GM18858 (cell line): ENCODE results near the gene IFT80.
"Not testable (repeated sequence)": the region's sequence is repeated elsewhere in the genome, so short reads cannot be mapped to it uniquely, and the experiment has no call there.

Source experiments
- ATAC-seq: cut with Tn5 transposase; IDR thresholded peaks from one replicate; pipeline ENCODE4 v1.9.1; 2021; ENCODE audit not compliant: unreplicated experiment

Gene IFT80

DNA sequence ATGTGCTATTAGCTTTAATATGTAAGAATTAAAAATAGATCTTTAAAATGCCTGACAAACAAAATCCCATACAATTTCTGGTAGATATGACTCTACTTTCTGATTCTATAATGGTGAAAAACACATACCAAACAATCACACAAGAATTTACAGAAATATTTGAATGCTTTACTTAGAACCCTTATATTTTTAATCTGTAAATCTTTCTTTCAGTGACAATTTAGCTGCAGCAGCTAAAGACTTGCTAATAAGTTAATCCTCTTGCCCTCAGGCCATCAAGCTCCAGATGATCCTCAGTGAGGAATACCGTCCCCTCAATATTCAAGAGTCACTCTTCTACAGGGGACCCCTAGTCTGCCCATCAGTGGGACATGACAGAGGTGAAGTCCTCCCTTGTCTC, 118.2 kb downstream of the IFT80 start:
- ATAC-seq: no peak

DNA sequence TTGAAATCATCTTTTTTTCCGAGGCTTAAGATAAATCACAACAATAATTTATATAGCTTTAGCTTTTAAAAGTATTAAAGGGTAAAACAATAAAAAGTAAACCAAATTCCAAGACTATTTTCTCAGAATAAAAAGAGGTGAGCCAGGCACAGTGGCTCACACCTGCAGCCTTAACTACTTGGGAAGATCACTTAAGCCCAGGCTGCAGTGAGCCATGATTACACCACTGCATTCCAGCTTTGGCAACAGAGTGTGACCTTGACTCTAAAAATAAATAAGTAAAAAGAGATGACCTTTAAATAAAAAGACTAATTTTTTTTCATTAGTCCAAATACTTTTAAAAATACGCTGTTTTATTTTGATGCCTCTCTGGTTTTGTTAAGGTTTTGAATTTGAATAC, 119.4 kb downstream of the IFT80 start:
- ATAC-seq: no peak

DNA sequence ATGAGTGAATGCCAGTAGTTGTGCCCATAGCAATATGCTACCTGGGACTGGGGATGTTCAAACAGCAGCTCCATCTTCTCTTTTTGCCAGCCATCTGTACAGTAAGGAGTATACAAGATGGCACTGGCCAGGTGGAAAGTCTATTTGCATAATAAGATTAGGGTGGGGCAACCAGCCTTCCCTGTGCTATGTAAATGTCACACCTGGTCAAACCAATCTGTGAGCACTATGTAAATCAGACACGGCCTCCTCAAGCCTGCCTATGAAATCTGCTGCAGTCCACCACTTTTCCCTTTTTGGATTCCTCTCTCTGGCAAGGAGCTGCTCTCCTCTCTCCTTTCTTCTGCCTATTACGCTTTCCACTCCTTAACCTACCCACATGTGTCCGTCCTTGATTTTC, 120.8 kb downstream of the IFT80 start:
- ATAC-seq: no peak

DNA sequence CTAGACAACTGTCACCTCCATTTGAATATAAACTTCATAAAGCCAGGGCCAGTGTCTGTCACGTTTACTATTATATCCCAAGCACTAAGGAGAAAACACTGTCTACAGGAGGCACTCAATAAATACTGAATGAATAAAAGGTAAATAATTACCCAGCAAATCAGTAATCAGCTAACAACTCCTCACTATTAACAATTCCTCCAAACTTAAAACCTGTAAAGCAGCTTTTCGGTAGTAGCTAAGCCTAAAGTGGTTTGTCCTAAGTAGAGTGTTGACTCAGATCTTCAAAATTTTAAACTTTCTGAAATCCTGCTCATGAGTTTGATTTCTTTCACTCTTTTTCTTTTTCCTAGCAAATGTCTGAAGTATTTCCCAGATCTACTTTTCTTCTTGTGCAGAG, 133.9 kb downstream of the IFT80 start:
- no peak for ATAC-seq

DNA sequence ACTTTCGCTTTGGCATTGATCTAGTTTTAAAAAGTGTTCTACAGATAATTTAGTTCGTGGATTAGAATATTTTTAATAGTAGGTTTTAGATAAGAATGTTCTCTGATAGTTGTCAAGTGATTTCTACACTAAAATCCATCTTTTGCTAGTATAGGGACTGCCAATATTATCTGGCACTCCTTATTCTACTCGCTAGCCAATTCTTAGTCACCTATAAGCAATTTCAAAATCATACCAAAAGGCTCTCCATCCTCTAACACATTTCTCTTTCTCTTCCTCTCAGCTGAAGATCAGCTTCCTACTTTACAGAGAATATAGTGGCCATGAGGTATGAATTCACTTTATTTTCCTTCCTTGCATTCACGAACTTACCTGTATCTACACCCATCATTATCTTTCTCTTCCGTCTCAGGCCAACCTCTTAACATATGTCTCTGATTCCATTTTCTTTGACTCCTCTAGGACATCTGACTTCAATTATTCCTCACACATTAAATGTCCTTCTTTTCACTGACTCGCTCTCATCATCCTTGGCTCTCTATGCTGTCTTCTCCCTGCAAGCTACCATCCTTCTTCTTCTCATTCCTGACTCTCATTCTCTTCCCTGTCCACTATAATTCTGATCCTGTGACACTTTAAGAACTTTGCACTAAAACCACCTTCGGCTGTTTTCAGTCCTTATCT, 138.3 kb downstream of the IFT80 start:
- ATAC-seq: no peak

DNA sequence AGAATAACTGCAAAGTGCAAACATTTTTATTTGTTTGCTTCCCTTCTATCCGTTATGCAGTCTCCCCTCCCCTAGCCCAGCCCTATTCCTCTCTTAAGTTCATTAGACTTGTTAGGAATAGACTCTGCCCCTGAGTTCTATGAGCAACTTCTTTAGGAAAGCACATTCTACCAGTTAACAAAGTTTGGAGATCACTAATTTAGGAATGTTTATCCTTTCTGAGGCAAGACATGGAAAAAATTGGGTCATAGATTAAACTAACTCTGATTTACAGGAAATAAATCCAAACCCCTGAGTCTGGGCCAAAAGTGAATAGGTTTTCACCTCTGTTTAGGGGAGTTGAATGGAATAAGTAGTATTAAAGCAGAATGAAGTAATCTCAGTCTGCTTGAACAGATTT, 139.4 kb downstream of the IFT80 start:
- ATAC-seq: no peak

DNA sequence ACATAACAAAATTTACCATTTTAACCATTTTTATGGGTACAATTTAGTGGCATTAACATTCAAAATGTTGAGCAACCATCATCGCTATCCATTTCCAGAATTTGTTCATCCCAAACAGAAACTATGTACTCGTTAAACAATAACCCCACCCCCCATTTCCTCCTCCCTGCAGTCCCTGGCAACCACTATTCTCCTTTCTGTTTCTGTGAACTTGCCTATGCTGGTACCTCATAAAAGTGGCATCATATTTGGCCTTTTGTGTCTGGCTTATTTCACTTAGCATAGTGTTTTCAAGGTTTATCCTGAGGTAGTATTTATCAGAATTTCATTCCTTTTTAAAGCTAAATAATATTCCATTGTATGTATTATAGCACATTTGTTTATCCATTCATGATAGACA, 141.4 kb downstream of the IFT80 start:
- ATAC-seq: no peak

DNA sequence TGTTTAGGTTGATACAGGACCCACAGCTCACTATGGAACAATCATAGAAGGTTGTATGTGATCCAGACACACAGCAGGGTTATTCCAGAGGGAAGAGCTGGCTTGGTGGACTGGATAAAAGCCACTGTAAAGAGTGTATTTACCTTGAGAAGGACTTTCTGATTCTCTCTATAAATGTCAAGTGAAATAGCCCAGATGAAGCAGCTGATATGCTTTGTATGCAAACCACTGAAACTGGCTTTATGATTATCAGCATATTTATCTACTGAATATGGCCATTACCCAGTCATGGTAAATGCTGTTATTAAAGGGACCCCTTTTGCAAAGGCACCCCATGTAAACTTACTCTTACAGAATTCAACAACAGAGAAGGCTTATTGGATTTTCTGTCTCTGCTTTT, 145.7 kb downstream of the IFT80 start:
- ATAC-seq: no peak

DNA sequence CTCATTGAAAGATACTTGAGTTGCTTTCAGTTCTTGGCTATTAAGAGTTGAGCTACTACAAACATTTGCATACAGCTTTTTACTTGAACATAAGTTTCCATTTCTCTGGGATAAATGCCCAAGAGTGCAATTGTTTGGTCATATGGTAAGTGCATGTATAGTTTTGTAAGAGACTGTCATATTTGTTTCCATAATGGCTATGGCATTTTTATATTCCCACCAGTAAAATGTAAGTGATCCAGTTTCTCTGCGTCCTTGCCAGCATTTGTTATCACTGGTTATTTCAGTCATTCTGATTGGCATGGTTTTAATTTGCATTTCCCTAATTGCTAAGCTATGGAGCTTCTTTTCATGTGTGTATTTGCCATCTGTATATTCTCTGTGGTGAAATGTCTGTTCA, 151.3 kb downstream of the IFT80 start:
- no peak for ATAC-seq

DNA sequence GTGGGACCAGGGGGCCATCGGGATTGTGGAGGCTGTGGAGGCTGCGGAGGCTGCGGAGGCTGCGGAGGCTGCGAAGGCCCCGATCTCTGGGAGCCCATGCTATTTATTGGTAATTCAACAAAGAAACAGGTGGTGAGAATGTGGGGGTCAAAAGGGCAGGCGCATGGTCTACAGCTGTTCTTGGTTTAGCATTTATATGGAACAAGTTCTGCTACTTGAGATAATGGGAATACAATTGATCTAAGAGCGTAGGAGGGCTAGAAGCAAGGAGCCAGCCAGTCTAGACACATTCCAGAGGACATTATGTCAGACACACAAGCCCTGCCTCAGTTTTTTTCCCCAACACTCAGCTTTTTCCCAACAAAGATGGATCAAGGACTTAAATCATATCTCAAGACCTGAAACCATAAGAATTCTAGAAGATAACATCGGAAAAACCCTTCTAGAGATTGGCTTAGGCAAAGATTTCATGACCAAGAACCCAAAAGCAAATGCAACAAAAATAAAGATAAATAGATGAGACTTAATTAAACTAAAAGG, 153.7 kb downstream of the IFT80 start:
- ATAC-seq: no peak

DNA sequence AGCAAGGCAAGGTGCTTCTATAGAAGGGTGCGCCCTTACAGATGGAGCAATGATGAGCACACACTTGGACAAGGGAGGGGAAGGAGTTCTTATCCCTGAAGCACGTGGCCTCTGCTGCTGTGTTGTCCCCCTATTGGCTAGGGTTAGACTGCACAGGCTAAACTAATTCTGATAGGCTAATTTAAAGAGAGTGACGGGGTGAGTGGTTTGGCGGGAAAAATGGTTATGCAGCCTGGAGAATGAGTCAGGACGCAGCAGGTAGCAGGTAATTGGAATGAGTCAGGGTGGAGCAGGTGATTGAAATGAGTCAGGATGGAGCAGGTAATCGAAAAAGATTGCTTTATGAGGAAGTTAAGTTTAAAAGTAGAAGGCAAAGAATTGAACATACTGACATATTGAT, 158.3 kb downstream of the IFT80 start:
- not testable (repeated sequence) for ATAC-seq

DNA sequence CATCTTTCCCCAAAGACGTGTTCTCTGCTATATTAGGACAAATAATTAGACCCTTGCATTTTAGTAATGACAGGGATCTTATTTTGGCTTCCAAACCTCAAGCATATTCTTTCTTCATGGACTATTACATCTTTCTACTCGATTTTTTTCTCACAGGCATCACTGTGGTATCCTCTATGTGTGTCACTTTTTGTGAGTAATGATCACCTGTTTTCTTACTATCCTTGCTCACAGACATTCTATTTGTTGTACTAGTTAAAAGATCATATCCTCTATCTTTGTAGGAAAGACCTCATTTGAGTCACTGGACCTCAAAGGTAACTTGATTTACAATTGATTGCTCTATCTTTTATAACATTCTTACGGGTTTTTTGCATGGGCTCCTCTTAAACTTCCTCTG, 167.0 kb downstream of the IFT80 start:
- no peak for ATAC-seq

DNA sequence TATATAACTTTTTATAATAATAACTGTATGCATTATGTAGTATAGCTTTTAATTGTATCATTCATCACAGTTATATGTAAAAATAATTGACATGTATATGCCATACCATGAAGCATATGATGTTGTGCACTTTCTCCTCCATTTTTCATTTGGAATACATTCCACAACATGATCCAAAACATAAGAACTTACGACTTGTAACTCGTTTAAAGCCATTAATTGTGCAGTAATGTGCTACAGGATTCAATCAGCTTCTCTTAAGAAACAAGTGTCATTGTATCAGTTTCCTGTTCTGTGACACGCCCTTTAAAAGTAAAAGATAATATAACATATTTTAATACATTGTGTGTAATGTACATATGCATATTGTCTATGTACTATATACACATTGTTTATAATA, 171.6 kb downstream of the IFT80 start:
- ATAC-seq: no peak

DNA sequence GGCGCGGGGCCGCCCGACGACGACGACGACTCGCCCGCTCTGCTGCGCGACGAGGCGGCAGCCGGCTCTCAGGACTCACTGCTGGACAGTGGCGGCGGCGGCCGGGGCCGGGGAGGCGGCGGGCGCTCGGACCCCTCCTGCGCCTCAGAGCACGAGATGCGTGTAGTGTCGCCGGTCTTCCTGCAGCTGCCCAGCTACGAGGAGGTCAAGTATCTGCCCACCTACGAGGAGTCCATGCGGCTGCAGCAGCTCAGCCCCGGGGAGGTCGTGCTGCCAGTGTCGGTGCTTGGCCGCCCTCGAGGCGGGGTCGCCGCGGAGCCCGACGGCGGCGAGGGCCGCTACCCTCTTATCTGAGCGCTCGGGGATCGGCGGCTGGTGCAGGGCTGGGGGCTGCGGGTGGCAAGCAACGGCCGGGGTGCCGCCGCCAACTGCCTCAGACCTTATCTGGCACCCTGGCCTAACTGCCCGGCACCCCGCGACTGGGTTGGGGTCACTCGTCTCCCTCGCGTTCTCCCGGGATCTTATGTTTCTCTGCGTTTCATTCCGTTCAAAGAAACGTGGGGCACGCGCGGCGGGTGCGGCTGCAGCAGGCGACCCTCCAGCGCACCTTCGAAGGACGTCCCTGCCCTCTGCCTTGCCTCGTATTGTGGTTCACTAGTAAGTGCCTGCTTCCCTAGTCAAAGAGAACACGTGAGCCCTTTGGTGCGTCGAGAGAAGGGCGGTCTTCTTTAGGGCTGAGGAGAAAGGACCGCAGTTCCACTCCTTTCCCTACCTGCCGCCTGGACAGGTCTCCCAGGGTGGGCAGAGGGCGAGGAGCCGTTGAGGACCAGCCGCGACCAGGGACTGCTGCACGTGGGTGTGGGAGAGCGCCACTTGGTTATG, 172.8 kb downstream of the IFT80 start:
- ATAC-seq: peak; percentile 8

DNA sequence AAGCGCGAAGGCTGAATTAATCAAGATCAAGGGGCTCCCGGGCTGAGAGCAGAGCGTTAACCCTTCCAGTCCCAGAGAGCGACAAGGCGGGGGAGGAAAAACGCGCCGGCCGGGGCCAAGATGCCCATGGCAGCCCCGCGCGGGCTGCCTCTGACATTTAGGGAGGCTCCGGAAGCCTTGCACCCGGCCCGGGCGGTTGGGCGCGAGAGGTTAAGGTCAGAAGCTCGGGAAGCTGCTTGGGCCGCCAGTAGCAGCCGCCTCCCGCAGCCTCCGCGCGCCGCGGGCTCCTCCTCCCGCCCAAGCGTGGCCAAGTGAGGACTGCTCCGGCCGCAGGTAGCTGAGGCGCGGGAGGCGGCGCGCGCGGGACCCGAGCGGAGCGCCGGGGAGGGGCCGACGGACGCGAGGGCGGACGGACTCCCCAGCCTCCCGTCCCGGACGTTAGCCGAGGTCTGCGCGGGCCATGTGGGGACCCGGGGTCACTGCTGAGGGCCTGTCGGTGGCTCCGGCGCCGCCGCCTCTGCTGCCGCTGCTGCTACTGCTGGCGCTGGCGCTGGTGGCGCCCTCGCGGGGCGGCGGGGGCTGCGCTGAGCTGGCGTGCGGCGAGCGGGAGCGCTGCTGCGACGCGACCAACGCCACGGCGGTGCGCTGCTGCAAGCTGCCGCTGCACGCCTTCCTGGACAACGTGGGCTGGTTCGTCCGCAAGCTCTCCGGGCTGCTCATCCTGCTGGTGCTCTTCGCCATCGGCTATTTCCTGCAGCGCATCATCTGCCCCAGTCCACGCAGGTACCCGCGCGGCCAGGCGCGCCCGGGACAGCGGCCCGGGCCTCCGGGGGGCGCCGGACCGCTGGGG, 173.6 kb downstream of the IFT80 start, which contains the start of gene C3orf80:
C3orf80 (plus strand) TSS at position 247 of the 850 bp plus-strand sequence; CDS start at position 461, 214 bp downstream.
- peak; percentile 80 for ATAC-seq

DNA sequence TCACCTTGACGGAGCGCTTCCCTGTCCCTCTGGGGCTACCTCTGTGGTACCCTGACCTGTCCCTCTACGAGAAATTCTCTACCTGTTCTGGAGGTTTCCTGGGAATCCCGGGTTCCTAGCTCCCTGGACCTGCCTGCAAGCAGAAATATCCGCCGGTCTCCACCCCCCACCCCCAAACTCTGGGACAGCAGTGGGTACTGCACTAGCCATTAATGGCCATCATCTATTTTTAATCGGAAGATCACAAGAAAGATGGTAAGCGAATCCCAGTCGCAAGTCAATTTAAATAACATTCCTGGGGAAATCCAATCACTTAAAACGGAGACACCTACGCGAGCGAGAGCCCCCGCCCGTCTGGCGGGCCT, 174.2 kb downstream of the IFT80 start:
- ATAC-seq: no peak

DNA sequence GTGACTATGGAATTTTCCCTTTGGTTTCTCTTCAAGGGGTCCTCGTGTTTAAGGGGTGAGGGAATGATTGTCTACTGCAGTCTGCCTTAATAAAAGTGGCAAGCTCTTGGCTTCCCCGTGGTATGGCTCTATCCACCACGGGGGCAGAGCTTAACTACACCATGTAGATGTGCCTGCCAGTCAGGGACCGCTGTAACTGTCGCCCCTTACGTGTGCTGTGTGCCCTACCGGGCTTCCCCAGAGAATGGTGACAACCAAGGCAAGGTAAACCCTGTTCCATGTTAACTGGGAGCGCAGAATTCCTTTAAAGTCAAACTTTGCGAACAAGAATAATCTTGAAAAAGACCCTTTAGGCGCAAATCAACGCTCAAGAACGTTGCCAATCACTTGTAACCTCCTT, 174.8 kb downstream of the IFT80 start:
- ATAC-seq: no peak

DNA sequence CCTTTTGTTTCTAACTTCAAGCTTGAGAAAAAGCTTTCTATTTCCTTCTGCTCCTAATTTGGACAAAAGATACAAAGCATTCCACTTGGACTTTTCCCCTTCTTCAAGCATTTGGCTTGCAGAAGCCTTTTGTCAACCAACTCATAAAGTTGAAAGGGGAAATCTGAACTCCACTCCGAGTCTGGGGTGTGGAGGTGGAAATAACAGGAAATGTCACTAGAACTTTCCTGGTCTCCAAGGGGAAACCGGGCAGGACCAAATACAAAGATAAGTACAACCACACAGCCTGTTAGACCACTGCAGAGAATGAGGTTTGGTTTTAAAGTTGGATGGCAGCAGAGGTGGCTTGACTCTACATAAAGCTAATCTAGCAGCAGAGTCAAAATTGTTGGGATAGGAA, 178.0 kb downstream of the IFT80 start:
- ATAC-seq: no peak

DNA sequence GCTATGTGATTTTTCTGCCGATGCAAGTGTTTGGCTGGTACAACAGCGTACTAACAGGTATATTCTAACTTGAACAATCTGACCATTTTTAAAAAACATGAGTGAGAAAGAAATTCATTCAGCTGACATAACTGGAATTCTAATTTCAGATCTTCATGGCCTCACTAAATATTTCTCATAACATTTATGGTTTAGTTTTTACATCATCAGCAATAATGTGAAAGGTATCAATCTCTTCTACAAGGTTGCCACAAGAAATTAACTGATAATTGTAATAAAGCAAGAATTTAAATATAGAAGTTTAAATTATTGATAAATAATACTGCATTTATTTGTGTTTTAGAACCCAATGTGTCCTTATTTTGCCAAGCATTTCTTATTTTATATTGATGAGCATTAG, 179.0 kb downstream of the IFT80 start:
- no peak for ATAC-seq

DNA sequence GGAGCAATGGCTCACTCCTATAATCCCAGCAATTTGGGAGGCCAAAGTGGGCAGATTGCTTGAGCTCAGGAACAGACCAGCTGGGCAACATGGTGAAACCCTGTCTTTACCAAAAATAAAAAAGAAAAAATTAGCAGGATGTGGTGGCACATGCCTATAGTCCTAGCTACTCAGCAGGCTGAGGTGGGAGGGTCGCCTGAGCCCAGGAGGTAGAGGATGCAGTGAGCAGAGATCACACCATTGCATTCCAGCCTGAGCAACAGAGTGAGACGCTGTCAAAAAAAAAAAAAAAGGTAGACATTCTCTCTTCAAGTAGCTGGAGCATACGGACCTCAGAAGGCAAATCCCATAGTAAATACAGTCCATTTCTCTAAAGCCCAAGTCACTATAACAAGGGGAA, 180.9 kb downstream of the IFT80 start:
- ATAC-seq: no peak

DNA sequence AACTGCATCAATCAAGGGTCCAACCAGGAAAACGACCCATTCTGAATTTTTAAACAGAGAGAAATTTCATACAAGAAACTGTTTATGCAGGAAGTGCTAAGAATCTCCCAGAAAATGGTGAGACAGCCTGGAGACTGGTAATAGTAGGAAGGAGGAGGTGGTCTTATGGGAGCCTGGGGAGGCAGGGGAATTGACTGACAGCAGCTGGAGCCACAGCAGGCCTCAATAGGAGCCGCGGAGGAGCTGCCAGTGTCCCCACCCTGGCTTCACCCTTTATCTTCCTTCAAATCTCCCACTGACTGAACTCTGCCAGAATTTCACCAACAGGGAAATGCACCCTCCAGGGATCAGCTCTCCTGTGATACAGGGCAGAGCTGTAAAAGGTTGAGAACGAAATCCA, 181.3 kb downstream of the IFT80 start:
- no peak for ATAC-seq
